GM10847 (cell line): ENCODE data around the gene UBXN1.

Experiments used
- POLR2A ChIP-seq: IDR thresholded peaks from 2 replicates; pipeline ENCODE4 v1.6.1; 2011; ENCODE audit not compliant: insufficient read length; ENCODE audit errors: extremely low read depth

The UBXN1 gene, protein sequence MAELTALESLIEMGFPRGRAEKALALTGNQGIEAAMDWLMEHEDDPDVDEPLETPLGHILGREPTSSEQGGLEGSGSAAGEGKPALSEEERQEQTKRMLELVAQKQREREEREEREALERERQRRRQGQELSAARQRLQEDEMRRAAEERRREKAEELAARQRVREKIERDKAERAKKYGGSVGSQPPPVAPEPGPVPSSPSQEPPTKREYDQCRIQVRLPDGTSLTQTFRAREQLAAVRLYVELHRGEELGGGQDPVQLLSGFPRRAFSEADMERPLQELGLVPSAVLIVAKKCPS

DNA sequence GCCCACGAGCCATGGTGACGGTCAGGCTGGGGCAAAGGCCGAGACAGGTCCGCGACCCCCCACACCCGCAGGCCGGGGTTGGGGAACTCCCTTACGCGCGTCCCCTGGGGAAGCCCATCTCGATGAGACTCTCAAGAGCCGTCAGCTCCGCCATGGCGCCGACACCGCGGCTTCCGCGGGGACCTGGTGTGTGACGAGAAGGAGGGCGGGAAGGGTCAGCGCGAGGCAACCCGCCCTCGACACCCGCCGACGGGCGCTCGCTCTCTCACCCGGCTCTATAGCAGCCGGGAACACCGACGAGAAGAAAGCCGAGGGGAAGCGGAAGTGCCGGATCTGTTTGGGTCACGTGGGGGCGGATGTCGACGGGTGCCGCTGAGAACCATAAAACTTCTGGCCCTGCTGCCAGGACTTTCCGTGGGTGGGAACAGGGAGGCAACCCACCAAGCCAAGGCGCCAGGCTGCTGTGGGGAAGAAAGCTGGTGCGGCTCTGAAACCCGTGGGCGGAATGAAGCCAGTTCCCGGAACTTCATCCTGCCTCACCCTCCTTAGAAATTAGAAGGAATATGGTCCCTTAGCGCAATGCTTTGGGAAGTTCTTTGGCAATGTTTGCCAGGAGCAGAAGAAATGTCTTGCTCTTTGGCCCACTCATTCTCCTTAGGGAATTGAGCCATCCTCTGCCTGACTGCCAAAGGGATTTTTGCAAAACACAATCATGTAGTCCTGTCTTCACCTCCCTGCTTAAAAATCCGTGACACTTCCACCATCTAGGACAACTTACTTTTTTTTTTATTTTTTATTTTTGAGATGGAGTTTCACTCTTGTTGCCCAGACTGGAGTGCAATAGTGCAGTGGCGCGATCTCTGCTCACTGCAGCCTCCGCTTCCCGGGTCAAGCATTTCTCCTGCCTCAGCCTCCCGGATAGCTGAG, at the start of gene UBXN1:
UBXN1 (minus strand) TSS at position 304 of the 927 bp plus-strand sequence; CDS start at position 154, 150 bp downstream.
- TF ChIP-seq POLR2A = peak; percentile 77

DNA sequence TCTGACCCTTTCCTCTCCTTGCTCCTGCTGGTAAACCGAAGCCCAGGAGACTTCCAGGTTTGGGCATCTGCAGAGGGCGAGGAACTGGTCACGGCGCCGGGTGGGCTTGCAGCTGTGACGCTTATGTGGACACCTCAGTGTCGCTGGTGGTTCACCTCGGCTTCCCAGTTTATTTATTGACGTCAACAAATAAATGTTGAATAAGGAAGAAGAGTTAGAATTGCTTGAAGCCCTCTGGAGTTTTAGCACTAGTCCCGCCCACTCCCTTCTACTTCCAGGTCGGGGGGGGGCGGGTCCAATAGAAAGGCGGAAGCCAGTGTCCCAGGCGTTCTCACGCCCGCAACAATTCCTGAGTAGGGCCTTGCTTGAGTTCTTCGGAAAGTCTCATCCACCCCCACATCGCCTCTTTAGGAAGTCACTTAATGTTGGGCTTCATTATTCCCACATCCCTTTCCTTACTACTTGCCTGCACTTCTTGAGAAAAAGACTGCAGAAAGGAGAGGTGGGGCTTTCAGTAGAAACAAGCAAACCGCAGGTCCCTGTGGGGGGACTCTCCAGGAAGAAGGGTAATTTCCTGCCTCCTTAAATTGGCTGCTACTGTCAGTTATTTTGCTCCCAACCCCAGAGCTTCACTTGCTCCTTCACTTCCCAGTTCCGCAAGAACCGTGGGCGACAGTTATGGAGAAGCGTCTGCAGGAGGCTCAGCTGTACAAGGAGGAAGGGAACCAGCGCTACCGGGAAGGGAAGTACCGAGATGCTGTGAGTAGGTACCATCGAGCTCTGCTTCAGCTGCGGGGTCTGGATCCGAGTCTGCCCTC, 49.5 kb upstream of the UBXN1 start, which contains the start of gene TTC9C:
TTC9C (plus strand) TSS at position 316 of the 818 bp plus-strand sequence; CDS start at position 679, 363 bp downstream.
- peak; percentile 16 for TF ChIP-seq POLR2A

- TF ChIP-seq POLR2A = no peak
These were observed 48.9 kb upstream of the UBXN1 start for GRCh38 chr11:62727872-62728170.

GRCh38 chr11:62727165-62727871, 48.4 kb upstream of the UBXN1 start, which contains the start of gene HNRNPUL2:
Gene HNRNPUL2, minus strand, starts transcription at chr11:62727457. Its CDS starts 301 bp downstream, at chr11:62727156.
- peak; percentile 92 for TF ChIP-seq POLR2A

GRCh38 chr11:62726915-62727164, 48.0 kb upstream of the UBXN1 start:
- TF ChIP-seq POLR2A = no peak

DNA sequence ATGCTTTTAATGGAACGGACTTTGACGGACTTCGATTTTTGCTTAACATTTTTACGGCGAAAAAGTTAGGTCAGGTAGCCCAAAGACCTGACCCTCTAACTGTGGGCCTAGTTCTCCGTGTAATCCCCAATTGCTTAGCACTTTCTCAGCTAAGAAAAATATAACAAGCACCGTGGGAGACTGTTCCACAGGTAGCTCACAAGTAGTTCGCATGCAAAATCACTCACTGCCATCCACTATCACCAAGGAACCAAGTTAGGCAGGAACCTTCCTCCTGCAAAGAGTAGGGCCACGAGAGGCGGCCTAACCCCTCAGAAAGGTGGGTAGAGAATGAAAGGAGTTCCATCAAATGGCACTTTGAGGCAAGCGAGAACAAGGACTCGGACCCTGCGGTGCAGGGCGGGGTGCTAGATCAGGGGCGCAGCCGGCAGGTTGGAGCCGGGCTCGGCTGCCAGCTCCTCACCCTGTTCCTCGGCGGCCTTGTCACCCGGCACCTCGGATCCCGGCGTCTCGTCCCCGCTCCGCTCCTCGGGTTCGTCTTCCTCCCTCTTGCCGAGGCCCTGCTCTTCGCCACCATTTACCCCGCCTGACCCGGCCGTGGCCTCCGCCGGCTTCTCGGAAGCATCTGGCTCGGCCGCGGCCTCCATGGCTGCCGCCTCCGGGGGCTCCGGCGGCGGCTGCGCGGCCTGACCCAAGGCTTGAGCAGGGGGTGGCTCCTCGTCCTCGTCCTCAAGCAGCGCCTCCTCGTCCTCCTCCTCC, 47.5 kb upstream of the UBXN1 start:
- TF ChIP-seq POLR2A = no peak

DNA sequence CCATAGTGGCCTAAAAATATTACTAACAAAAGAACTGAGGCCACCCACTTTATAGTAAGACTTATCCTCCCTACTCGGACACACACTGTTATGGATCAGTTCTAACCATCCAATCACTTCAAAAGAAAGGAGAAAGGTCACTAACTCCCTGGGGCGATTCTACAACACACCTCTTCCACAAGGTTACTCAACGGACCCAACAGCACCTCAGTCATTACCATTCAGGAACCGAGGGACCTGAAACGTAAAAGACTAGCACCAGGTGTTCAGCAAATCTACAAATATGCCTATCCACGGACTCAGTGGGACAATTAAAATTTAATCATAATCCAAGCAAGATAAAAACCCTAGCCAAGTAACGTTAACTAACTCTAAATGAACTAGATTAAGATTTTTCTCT, 46.8 kb upstream of the UBXN1 start:
- TF ChIP-seq POLR2A = no peak

GRCh38 chr11:62724171-62724570, 45.3 kb upstream of the UBXN1 start:
- no peak for TF ChIP-seq POLR2A

DNA sequence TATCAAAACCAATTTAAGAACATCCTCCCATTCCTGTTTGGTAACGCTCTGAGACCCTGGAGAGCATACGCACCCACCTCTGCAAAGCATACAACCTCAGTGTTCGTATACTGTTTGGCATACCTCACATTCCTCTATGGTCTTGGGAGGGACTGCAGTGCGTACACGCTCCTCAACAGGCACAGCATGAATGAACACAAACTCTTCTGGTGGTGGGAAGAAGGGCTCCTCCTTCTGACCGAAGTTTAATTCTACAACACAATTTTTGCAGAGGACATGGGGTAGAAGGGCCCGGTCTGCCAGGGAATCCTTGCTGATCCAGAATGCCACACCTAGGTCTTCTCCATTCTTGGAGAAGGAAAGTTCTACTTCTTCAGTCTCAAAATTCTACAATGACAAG, 43.1 kb upstream of the UBXN1 start:
- no peak for TF ChIP-seq POLR2A

- TF ChIP-seq POLR2A = no peak
These were observed 40.6 kb upstream of the UBXN1 start for GRCh38 chr11:62719302-62719978.

DNA sequence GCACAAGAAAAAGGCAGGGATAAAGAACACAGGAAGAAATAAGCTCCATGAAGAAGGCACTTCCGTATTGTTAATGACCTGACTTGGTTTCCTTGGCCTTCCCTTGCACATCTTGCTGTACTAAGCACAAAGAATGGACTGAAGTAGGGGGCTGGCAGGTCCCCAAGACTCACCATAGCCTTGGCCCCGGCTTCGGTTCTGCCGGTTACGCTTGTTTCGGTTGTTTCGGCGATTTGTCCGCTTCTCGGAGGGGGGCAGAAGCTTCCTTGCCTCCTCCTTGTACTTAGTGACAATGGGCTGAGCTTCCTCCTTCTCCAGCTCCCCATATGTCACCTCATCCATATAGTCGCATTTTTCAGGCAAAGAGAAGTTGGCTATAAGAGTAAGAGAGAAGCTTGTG, 37.9 kb upstream of the UBXN1 start:
- no peak for TF ChIP-seq POLR2A

DNA sequence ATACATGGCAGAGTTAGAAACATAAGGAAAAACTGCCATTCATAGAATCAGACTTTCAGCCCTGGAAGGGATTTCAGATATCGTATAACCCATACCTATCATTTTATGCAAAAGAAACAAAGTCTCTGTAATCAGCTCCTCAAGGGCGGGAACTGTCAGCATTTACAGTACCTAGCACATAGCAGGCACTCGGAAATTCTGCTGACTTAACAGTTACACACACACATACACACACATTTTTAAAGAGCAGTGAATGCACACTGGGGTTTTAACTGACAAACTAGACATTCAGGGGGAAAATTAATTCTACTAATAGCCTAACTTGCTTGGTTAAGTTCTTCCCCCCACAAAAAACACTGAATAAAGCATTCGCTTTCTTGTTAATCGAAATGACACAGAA, 37.3 kb upstream of the UBXN1 start:
- no peak for TF ChIP-seq POLR2A
